GM12872 (cell line): Measurements from ENCODE around the gene PIGT.

Experiments used
- TF ChIP-seq, protein P1 (sequence below): IDR thresholded peaks from 3 replicates; pipeline ENCODE4 v1.5.1; 2011; ENCODE audit warnings: low read depth, mild to moderate bottlenecking, low read length, moderate library complexity; ENCODE audit not compliant: insufficient read depth

The PIGT gene

DNA sequence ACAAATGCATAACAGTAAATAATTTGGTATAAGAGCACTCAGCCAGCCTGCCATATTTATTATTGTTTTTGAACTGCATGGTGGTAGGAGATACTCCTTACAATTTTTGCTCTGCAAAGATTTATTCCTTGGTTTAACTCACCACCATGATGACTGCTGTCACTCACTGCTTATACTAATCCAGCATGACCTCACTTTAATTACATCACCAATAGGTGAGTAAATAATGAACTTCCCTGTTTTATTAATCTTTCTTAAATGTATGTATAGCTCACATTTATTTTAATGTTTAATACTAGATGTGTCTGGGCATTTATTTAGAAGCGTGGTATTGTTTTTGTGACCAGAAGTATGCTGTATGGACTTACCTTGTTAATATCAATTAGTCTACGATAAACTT lies 25.0 kb upstream of the PIGT start:
- TF ChIP-seq, protein P1, sequence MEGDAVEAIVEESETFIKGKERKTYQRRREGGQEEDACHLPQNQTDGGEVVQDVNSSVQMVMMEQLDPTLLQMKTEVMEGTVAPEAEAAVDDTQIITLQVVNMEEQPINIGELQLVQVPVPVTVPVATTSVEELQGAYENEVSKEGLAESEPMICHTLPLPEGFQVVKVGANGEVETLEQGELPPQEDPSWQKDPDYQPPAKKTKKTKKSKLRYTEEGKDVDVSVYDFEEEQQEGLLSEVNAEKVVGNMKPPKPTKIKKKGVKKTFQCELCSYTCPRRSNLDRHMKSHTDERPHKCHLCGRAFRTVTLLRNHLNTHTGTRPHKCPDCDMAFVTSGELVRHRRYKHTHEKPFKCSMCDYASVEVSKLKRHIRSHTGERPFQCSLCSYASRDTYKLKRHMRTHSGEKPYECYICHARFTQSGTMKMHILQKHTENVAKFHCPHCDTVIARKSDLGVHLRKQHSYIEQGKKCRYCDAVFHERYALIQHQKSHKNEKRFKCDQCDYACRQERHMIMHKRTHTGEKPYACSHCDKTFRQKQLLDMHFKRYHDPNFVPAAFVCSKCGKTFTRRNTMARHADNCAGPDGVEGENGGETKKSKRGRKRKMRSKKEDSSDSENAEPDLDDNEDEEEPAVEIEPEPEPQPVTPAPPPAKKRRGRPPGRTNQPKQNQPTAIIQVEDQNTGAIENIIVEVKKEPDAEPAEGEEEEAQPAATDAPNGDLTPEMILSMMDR: no peak

- TF ChIP-seq, protein P1: no peak
These were observed 24.4 kb upstream of the PIGT start for GRCh38 chr20:45391559-45391958.

- TF ChIP-seq, protein P1: no peak
These were observed 23.2 kb upstream of the PIGT start for GRCh38 chr20:45392733-45393132.

DNA sequence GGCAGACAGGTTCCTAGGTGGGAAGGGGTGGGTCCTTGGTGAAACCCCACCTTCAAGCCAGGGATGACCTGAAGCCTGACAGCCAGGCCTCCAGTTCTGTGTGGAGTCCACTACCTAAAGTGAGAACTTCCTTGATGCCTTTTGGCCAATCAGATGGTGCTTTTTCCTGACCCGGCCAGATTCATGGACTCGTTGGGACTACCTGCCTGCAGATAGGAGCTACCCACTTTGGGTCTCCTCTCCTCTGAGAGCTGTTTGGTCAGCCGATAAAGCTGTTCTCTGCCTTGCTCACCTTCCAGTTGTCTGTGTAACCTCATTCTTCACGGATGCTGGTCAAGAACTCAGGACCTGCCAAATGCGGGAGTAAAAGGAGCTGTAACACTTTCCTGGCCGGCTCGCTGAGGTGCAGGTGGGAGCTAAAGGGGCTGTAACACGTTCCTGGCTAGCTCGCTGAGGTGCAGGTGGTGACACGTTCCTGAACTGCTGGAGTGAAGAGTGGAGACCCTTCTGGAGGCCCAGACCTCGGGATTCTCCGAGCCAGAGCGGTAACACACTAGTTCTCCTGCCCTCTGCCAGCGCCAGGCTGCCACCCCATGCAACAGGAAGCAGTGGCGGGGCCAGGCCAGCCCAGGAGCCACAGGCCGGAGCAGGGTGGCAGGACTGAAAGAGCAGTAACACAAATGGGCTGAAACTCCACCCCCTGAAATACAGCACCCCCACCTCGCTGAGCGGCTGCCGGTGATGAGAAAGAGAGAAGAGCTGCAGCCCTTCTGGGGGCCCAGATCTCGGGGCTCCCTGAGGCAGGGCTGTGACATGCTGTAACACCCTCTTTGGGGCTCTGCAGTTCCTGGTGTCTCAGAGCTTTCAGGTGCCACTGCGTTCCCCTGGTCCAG lies 21.5 kb upstream of the PIGT start:
- TF ChIP-seq, protein P1: no peak

- TF ChIP-seq, protein P1: no peak
These were observed 20.9 kb upstream of the PIGT start for GRCh38 chr20:45395114-45395415.

- TF ChIP-seq, protein P1: no peak
These were observed 16.9 kb upstream of the PIGT start for GRCh38 chr20:45399018-45399417.

- TF ChIP-seq, protein P1: no peak
These were observed 15.5 kb upstream of the PIGT start for GRCh38 chr20:45400346-45401031.
